Common myeloid progenitor, CD34-positive (primary cell): ENCODE data around the gene TRIM14.
A peak's percentile ranks its signal among the peaks of the same experiment; 100 is the strongest.
"Not testable (repeated sequence)": the region's sequence is repeated elsewhere in the genome, so short reads cannot be mapped to it uniquely, and the experiment has no call there.

Source experiments
- CTCF ChIA-PET: fragments of 350-600 bp; sonication (Branson Sonifier 250); formaldehyde crosslinking; loops from one replicate; lab custom pipeline; 2021; ENCODE audit warnings: antibody characterized with exemption; lab: Charles Lee
- POLR2A ChIA-PET: fragments of 350-600 bp; sonication (Branson Sonifier 250); formaldehyde crosslinking; loops from one replicate; lab custom pipeline; 2021; ENCODE audit warnings: antibody characterized with exemption; lab: Charles Lee
- DNase-seq, 3 donors: peaks; one replicate each; pipeline versions ENCODE4 v3.0.0 to v3.0.0-alpha.2; 2013
- H3K27ac ChIP-seq, 2 experiments: 1 replicate in 1 of 2; 2 replicates in 1 of 2; pipeline ENCODE4 v1.7.0; 2013; ENCODE audit warnings: inconsistent platforms in 2 of 2, low read length in 2 of 2, mild to moderate bottlenecking in 2 of 2, low read depth in 1 of 2, moderate library complexity in 1 of 2; ENCODE audit not compliant: severe bottlenecking in 2 of 2, insufficient read depth in 1 of 2, poor library complexity in 1 of 2
- H3K27me3 ChIP-seq, 5 experiments: replicated peaks in 2 of 5; 1 replicate in 3 of 5; 2 replicates in 2 of 5; pipeline versions ENCODE4 v1.6.1 to v1.7.0; 2013; ENCODE audit warnings: low read length in 4 of 5, mild to moderate bottlenecking in 2 of 5, moderate library complexity in 2 of 5, inconsistent platforms in 1 of 5; ENCODE audit not compliant: insufficient read depth in 5 of 5, control insufficient read depth in 4 of 5
- H3K36me3 ChIP-seq, 4 experiments: 1 replicate in 2 of 4; 2 replicates in 2 of 4; pipeline versions ENCODE4 v1.6.1 to v1.7.0; 2013; ENCODE audit warnings: low read length in 3 of 4, control low read depth in 1 of 4, mild to moderate bottlenecking in 1 of 4; ENCODE audit not compliant: control insufficient read depth in 4 of 4, insufficient read depth in 4 of 4
- H3K4me1 ChIP-seq, 4 experiments: 1 replicate in 3 of 4; 2 replicates in 1 of 4; pipeline versions ENCODE4 v1.6.1 to v1.7.1; 2013; ENCODE audit warnings: low read length in 3 of 4, mild to moderate bottlenecking in 3 of 4, control low read depth in 1 of 4, inconsistent platforms in 1 of 4, moderate library complexity in 1 of 4; ENCODE audit not compliant: control insufficient read depth in 4 of 4, insufficient read depth in 4 of 4; ENCODE audit errors: control extremely low read depth in 1 of 4
- H3K4me3 ChIP-seq, 7 experiments: 1 replicate in 4 of 7; 2 replicates in 3 of 7; pipeline versions ENCODE4 v1.5.1 to v1.7.0; 2013; ENCODE audit warnings: mild to moderate bottlenecking in 7 of 7, low read length in 6 of 7, moderate library complexity in 6 of 7, inconsistent platforms in 2 of 7, low read depth in 2 of 7, control low read depth in 1 of 7; ENCODE audit not compliant: insufficient read depth in 4 of 7, control insufficient read depth in 1 of 7; ENCODE audit errors: extremely low read depth in 1 of 7
- H3K9me3 ChIP-seq, 5 experiments: 1 replicate in 4 of 5; 2 replicates in 1 of 5; pipeline versions ENCODE4 v1.6.1 to v1.7.1; 2013; ENCODE audit warnings: low read length in 4 of 5, mild to moderate bottlenecking in 2 of 5, inconsistent platforms in 1 of 5, low read depth in 1 of 5, moderate library complexity in 1 of 5; ENCODE audit not compliant: control insufficient read depth in 4 of 5, insufficient read depth in 2 of 5; ENCODE audit errors: control extremely low read depth in 1 of 5
- WGBS: methylation state at CpG from one replicate; pipeline ENCODE4 v1.1.5; 2013; ENCODE audit not compliant: insufficient coverage; 5-methylcytosine and 5-hydroxymethylcytosine counted together

TRIM14 gene

GRCh38 chr9:98128316-98128715 is 9.3 kb upstream of the TRIM14 start:
- Histone ChIP-seq H3K4me1 (peaks cover 0 to 9% (median 0%) of the 10 kb centered on the region in 4 experiments), H3K27ac (no peak overlapping the region), H3K4me3 (no peak overlapping the region), H3K27me3 (no peaks in the 10 kb centered on the region), H3K9me3 (no peaks in the 10 kb centered on the region), H3K36me3 (peaks cover 0 to 8% (median 1%) of the 10 kb centered on the region in 4 experiments)
- ChIA-PET POLR2A (no interaction called here), CTCF (interaction anchor here (0.6 kb wide), 1 partner anchor 27 kb away, joined by 3 read pairs; no protein-coding TSS in a partner anchor)
- 96% methylated on average over 16 of the region's 16 CpGs for WGBS
- no peak for DNase-seq

- H3K4me3 ChIP-seq = no peak overlapping the region
- H3K4me1 ChIP-seq = peaks cover 0 to 9% (median 0%) of the 10 kb centered on the region in 4 experiments
- ChIA-PET POLR2A (no interaction called here), CTCF (interaction anchor here (0.7 to 1.3 kb wide), 2 partner anchors 24 to 65 kb away, joined by 3 read pairs; no protein-coding TSS in a partner anchor)
- H3K27ac ChIP-seq = no peak overlapping the region
- WGBS = 100% methylated on average over 3 of the region's 8 CpGs
- H3K36me3 ChIP-seq = peaks cover 0 to 8% (median 1%) of the 10 kb centered on the region in 4 experiments
- no peaks in the 10 kb centered on the region for H3K27me3 ChIP-seq
- H3K9me3 ChIP-seq = no peaks in the 10 kb centered on the region
- DNase-seq = no peak
Measured at GRCh38 chr9:98127226-98127625, 8.2 kb upstream of the TRIM14 start.

GRCh38 chr9:98124637-98125426 is 5.8 kb upstream of the TRIM14 start:
- CTCF ChIA-PET = interaction anchor here (1.3 kb wide), 1 partner anchor 15 kb away, joined by 3 read pairs; no protein-coding TSS in a partner anchor
- Histone ChIP-seq H3K27me3 (no peaks in the 10 kb centered on the region), H3K4me1 (peaks cover 7 to 23% (median 12%) of the 10 kb centered on the region in 4 experiments), H3K4me3 (no peak overlapping the region), H3K27ac (no peak overlapping the region), H3K36me3 (peaks cover 0 to 8% (median 1%) of the 10 kb centered on the region in 4 experiments), H3K9me3 (no peaks in the 10 kb centered on the region)
- no peak for DNase-seq
- POLR2A ChIA-PET = no interaction called here
- 98% methylated on average over 11 of the region's 15 CpGs for WGBS

- H3K27ac ChIP-seq, H3K4me3 ChIP-seq, H3K27me3 ChIP-seq, H3K9me3 ChIP-seq, H3K36me3 ChIP-seq, POLR2A ChIA-PET, DNase-seq: not testable (repeated sequence)
- CTCF ChIA-PET = interaction anchor here (0.5 to 1.3 kb wide), 2 partner anchors 15 to 29 kb away, joined by 3 read pairs; no protein-coding TSS in a partner anchor
- 95% methylated on average over 12 of the region's 13 CpGs for WGBS
- peaks cover 7 to 22% (median 14%) of the 10 kb centered on the region in 4 experiments for H3K4me1 ChIP-seq
Measured at GRCh38 chr9:98124091-98124490, 5.1 kb upstream of the TRIM14 start.

- no peak overlapping the region for H3K4me3 ChIP-seq
- H3K27me3 ChIP-seq = no peaks in the 10 kb centered on the region
- H3K36me3 ChIP-seq = peaks cover 0 to under 1% (median 0%) of the 10 kb centered on the region in 4 experiments
- H3K27ac ChIP-seq = no peak overlapping the region
- no peaks in the 10 kb centered on the region for H3K9me3 ChIP-seq
- H3K4me1 ChIP-seq = peaks cover 7 to 38% (median 25%) of the 10 kb centered on the region in 4 experiments
- peak in 2 of 3 donors; percentile 32 to 49 for DNase-seq
- WGBS = 0% methylated on average over 1 of the region's 3 CpGs
- ChIA-PET CTCF (interaction anchor here (0.8 to 1.9 kb wide), 12 partner anchors 10 to 143 kb away, joined by 3 to 7 read pairs (median 4); no protein-coding TSS in a partner anchor), POLR2A (interaction anchor here (1.2 kb wide), 1 partner anchor 18 kb away, joined by 3 read pairs; no protein-coding TSS in a partner anchor)
Measured at GRCh38 chr9:98121058-98121457, 2.0 kb upstream of the TRIM14 start.

GRCh38 chr9:98120476-98120875 is 1.5 kb upstream of the TRIM14 start:
- Histone ChIP-seq H3K4me3 (no peak overlapping the region), H3K4me1 (peaks cover 7 to 38% (median 25%) of the 10 kb centered on the region in 4 experiments), H3K27me3 (no peaks in the 10 kb centered on the region), H3K27ac (no peak overlapping the region), H3K36me3 (peaks cover 0 to 5% (median 0%) of the 10 kb centered on the region in 4 experiments), H3K9me3 (no peaks in the 10 kb centered on the region)
- ChIA-PET CTCF (interaction anchor here (0.8 to 1.9 kb wide), 7 partner anchors 10 to 143 kb away, joined by 3 to 7 read pairs (median 4); no protein-coding TSS in a partner anchor), POLR2A (interaction anchor here (1.2 kb wide), 1 partner anchor 17 kb away, joined by 3 read pairs; no protein-coding TSS in a partner anchor)
- 93% methylated on average over 2 of the region's 3 CpGs for WGBS
- DNase-seq = no peak
